HG03432 (cell line): ENCODE results near the gene DCST2.
"Not testable (repeated sequence)": the region's sequence is repeated elsewhere in the genome, so short reads cannot be mapped to it uniquely, and the experiment has no call there.

Source experiments
- ATAC-seq: cut with Tn5 transposase; IDR thresholded peaks from one replicate; pipeline ENCODE4 v1.9.1; 2021; ENCODE audit warnings: mild to moderate bottlenecking, moderate library complexity; ENCODE audit not compliant: unreplicated experiment

DCST2 gene

DNA sequence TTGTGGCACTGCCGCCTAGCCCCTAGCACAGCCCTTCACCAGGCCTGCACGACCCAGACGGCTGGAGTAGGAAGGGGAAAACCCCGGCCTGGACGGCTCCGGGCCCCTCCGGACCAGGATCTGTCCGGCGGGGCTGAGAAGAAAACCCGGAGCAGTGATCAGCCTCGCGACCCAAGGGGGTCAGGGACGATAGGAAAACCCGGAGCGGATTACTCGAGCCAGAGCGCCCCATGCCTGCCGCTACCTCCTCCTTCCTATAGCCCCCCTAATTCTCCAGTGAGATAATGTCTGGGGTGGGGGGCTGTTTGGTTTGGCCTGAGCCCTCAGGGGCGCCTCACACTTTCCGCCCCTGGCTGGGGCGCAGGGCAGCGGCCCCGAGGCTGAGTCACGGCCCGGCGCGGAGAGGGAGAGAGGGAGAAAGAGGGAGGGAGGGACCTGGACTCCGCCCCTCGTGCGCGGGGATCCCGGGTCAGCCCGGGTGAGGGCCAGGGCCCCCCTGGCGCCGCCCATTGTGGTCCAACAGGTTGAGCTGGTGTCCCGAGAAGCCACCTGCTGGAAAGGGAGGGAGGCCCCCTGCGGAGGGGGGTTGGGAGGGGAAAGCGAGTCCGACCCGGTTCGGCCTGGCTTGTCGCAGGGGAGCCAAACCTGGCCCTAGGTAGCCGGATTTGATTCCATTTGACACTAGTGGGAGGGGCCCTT is 32.7 kb downstream of the DCST2 start:
- ATAC-seq: peak; percentile 47

DNA sequence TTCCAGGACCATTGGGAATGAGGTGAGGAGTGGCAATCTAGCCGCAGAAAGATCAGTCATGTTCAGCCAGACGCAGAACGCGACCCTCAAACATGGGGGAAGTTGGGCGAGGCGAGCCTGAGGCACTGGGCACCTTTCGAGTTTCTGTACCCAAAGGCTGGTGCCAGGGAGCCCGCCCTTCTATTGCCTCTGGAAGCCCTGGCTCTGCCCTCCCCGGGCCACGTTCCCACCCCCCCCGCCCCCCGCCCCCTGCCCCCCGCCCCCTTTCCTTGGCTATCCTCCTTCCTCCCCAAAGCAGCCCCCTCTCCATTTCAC is 33.2 kb downstream of the DCST2 start:
- ATAC-seq: no peak

DNA sequence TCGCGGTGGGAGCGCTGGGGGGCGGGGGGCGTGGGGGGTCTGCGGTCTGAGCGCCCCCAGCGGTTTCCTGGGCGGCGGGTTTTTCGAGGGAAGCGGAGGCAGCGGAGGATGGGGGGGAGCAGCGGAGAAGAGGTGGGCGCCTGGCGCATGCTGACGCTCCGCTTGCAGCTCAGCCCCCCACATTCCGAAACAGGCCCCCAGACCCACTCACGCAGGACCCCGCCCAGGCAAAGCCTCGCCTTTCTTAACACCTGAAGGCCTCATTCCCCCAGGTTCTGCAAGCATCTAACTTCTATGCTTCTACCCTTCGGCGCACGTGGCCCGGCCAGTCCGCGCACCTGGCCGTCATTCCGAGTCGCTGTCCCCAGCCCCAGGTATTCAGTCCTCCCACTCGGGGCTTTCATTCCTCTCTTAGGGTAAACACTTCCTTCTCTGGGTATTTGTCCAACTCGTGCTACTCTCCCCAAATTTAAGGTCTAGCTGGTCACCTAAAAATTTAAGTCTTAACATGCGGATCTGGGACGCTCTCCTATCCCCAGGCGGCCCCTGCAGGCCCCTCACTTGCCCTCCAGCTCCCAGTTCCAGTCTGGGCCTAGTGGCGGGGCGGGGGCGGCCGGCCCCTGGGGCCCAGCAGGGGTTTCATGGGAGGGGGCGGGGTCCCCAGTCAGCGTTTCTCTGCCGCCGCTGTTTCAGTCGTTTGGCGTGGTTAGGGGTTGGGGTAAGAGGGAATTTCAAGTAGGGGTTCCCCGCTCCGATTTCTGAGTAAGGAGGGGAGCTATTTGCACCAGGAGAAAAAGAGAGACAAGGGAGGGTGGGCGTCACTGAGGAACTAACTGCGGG is 33.8 kb downstream of the DCST2 start:
- ATAC-seq: no peak

DNA sequence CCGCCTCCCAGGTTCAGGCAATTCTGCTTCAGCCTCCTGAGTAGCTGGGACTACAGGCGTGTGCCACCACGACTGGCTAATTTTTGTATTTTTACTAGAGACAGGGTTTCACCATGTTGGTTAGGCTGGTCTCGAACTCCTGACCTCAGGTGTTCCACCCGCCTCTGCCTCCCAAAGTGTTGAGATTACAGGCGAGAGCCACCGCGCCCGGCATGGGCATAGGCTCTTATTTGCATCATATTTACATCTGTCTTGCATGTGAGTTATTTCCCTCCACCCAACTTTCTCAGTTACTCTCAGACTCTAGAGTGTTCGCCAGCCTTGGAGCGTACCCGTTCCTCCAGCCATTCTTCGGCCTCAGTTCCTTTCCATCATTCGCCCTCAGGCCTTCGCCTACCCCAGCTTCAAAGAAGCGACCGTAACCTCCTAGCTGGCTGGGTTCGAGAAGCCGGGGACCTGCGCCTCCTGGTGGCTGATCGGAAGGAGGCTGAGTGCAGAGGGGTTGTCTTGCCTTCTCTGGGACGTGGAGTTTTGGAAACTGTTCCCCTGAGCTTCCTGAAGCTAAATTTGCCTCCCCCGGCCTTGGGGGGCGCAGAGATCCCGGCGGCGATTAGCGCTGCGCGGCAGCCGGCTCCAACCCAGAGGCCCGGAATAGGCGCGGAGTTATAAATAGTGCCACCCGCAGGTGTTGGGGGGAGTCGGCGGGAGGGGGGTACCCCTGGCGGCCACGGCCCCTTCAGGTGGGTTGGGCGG is 34.6 kb downstream of the DCST2 start:
- ATAC-seq: peak; percentile 14

DNA sequence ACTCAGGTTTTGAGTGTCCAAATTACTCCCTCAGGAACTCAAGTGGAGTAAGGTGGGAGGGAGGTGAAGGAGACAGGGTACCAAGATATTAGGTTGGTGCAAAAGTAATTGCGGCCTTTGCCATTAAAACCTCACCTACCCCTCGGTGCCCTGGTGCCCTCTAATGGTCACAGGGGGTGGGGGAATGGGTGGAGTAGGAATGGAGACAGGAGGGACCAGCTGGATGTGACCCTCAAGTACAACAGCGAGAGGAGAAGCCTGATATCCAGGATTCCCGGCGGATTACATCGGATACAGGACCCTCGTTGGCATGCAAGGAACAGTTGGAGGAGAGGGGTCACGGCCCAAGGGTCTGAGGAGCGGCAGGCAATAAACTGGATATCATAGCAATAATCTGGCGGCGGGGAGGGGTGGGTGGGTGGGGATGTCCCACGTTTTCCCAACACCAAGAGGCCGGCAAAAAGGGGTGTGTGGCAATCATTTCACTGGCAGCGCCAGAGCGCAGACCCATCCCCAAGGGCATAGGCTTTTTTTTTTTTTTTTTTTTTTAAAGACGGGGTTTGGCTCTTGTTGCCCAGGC is 35.3 kb downstream of the DCST2 start:
- no peak for ATAC-seq

DNA sequence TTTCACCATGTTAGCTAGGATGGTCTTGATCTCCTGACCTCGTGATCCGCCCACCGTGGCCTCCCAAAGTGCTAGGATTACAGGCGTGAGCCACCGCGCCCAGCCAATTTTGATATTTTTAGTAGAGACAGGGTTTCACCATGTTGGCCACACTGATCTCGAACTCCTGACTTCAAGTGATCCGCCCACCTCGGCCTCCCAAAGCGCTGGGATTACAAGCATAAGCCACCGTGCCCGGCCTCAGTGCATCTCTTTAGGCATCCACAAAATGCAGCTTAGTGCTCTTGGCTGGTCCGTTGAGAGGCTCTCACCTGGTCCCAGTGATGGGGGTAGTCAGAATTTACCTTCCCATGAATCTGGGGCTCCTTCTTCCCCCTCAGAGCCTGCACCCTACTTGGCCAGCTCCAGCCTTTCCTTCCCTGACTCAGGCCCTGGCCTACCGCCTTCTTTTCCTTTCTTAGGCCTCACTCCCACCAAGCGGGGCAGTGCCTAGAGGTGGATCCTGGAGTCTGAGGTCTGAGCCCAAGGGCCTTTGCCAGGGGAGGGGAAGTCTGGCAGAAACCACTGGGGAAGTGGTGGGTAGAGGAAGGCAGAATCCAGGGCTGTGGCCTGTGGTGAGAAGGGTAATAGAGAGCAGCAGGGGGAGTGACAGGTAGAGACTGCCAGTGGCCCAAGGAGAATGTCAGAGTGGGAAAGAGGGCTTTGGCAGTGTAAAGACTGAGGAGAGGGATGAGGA is 36.4 kb downstream of the DCST2 start:
- no peak for ATAC-seq

DNA sequence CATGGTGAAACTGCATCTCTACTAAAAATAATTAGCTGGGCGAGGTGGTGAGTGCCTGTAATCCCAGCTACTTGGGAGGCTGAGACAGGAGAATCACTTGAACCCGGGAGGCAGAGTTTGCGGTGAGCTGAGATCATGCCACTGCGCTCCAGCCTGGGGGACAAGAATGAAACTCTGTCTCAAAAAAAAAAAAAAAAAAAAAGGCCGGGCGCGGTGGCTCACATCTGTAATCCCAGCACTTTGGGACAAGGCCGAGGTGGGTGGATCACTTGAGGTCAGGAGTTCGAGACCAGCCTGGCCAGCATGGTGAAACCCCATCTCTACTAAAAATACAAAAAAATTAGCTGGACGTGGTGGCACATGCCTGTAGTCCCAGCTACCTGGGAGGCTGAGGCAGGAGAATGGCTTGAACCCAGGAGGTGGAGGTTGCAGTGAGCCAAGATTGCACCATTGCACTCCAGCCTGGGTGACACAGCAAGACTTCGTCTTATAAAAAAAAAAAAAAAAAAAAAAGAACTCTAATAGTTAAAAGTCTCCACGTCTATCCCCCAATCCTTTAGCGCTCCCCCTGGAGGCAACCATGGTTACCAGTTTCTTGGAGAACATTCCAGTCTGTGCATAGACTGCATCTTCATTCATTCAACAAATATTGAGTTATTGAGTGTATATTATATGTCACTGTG is 38.1 kb downstream of the DCST2 start:
- ATAC-seq: not testable (repeated sequence)

DNA sequence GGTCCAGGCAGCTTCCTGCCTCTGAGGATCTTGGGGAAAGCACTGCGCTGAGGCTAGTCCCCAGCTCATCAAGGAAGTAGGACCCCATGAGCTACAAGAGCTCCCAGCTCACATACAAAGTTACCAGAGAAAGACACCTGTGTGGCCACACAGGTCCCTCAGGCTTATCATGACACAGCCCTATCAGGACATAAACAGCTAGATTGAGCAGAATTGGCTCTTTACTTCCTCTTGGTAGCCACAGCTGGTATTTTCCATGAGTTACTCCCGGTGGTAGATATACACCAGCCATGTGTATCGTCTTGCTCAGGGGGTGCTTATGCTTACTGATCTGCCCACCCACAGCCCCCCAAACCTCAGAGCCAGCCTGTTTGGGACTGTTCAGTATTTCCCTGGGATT is 39.0 kb downstream of the DCST2 start:
- no peak for ATAC-seq

DNA sequence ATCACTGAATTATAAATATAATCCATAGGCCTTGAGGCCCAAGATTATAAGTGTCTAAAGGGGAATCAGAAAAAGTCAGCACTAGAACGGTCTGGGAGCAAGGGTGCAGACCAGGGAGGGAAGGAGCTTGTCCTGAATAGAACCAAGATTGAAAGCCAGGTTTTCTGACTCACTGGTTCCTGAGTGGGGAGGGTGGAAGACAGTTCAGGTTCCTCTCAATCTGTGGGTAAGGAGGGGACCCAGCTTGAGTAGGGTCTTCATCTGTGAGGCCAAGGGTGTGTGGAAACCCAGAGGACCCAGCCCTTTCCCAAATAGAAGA is 39.4 kb downstream of the DCST2 start:
- no peak for ATAC-seq

DNA sequence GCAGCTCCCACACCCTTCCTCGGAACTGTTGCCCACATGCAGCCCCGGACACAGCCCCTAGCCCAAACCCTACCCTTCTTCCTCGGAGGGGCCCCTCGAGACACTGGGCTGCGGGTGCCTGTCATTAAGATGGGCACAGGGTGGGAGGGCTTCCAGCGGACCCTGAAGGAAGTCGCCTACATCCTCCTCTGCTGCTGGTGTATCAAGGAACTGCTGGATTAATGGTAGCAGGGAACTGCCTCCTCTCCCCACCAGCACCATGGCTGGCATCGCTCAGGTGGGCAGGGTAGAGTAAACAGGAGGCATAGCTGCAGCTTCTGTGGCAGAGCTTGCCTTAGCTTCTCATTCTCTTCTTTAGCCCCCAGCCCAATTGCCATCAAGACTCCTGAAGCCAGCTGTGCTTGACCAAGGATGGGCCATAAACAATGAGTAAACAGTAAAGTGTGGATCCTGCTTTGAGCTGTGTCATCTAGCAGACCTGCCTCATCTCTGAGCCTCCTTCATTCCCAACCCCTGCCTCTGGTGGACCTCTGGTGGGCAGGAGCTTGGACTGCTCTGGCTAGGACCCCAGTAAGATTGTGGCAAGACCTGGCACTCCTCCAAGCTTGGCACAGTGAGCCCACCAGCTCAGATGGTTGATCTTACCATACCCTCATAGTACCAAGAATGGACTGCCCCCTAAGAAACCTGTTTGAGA is 39.9 kb downstream of the DCST2 start, which contains the start of gene LENEP:
LENEP (plus strand) TSS at position 15 of the 697 bp plus-strand sequence; CDS start at position 37, 22 bp downstream.
- no peak for ATAC-seq

DNA sequence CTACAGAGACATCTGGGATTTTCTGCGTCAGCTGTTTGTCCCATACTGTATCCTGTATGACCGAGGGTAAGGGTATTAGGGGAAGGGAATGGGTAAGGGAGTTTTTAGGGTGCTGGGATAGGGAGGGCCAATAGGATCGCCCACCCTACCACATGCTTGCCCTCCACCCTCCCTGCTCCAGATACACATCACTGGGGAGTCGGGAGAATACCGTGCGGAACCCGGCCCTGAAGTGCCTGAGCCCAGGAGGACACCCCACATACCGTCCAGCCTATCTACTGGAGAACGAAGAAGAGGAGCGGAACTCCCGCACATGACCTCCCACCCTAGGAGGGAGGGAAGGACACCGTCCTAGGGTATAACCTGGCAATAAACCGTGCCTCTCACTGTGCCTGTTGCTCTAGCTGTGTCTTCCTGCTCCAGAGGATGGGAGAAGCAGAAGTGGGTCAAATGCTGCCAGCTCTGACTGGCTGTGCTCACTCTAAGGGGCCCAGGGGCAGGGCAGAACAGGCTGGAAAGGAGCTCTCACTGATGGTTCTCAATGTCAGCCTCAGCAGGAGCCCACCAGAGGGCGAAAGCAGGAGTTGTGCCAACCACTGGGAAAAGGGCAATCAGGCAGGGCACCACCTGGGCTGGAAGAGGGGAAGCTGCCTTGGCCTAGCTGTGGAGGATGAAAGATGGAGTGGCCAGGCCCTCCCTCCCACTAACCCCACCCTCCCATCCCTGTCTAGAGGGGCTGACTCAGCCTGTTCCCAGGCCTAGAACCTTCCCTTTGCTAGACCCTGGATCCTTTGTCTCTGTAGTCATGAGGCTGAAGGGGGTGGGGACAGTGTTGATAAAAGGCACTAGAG is 40.6 kb downstream of the DCST2 start:
- ATAC-seq: no peak

DNA sequence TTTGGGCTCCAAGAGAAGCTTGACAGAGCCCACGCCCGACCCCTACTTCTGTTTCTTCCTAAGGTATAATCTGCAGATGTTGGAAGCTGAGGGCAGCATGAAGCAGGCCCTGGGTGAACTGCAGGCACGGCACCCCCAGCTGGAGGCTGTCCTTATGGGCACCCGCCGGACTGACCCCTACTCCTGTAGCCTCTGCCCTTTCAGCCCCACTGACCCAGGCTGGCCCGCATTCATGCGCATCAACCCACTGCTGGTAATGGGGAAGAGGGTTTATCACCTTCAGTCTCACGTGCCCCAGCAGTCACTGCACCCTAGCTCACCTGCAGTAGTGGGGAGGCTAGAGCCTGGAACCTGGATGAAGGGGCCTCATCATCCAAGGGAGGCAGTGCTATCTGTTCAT is 43.3 kb downstream of the DCST2 start:
- no peak for ATAC-seq

DNA sequence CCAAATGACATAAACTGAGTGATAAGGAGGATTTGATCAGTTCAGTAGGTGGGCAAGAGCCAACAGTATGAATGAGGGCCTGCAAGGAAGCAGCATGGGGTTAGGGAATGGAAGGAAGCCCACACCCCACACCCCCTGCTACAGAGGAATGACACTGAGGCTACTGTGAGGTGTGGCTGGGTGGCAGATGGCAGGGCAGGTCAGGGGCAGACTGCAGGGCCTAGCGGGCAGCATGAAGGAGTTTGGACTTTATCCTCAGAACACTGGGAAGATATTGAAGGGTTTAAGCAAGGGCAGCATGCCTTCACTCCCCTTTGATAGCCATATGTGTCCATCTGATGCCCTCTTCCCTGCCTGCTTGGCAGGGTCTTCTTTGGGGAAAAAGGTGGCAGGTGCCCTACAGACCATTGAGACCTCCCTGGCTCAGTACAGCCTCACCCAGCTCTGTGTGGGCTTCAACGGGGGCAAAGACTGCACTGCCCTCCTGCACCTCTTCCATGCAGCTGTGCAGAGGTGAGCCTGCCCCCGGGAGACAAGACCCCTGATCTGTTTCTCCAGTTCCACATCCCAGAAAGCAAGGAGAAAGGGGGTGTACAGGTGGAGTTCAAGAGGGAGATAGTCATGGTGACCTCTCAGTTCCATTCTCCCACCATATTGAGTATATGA is 44.3 kb downstream of the DCST2 start:
- no peak for ATAC-seq

DNA sequence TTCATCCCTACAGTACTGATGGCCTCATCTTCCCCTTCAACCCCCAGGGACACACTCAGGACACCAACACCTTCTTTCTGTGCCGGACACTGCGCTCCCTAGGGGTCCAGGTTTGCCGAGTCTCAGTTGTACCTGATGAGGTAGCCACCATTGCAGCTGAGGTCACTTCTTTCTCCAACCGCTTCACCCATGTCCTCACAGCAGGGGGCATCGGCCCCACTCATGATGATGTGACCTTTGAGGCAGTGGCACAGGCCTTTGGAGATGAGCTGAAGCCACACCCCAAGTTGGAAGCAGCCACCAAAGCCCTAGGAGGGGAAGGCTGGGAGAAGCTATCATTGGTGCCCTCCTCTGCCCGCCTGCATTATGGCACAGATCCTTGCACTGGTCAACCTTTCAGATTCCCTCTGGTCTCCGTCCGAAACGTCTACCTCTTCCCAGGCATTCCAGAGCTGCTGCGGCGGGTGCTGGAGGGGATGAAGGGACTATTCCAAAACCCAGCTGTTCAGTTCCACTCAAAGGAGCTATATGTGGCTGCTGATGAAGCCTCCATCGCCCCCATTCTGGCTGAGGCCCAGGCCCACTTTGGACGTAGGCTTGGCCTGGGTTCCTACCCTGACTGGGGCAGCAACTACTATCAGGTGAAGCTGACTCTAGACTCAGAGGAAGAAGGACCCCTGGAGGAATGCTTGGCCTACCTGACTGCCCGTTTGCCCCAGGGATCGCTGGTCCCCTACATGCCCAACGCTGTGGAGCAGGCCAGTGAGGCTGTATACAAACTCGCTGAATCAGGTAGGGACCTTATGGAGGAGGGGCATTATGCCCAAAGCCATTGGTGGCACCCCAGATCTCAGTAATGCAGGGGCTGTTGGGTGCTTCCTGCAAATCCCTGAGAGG is 45.3 kb downstream of the DCST2 start:
- ATAC-seq: no peak

DNA sequence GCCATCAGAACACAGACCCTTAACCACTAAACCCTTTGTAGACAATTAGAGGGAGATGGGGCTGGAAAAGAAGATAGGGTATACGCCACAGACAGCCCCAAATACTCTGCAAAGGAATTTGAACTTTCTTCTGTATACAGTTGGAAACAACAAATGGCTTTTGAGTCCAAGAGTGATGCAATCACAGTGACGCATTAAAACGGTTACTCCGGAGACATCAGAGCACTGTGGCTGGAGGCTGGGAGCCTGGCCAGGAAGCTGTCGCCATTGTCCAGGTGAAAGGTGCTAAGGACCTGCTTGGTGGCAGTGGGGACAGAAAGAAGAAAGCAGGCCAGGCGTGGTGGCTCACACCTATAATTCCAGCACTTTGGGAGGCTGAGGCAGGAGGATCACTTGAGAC is 46.3 kb downstream of the DCST2 start:
- no peak for ATAC-seq

DNA sequence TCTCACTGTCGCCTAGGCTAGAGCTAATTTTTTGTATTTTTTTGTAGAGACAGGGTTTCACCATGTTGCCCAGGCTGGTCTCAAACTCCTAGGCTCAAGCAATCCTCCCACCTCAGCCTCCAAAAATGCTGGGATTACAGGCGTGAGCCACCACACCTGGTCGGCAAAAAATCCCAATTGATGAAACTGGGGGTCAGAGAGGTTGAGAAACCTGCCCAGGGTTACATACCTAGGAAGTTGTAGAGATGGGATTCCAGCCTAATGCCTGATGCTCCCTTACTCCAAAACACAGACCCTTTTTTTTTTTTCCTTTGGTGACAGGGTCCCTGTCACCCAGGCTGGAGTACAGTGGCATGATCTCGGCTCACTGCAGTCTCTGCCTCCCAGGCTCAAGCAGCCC is 46.8 kb downstream of the DCST2 start:
- ATAC-seq: not testable (repeated sequence)

DNA sequence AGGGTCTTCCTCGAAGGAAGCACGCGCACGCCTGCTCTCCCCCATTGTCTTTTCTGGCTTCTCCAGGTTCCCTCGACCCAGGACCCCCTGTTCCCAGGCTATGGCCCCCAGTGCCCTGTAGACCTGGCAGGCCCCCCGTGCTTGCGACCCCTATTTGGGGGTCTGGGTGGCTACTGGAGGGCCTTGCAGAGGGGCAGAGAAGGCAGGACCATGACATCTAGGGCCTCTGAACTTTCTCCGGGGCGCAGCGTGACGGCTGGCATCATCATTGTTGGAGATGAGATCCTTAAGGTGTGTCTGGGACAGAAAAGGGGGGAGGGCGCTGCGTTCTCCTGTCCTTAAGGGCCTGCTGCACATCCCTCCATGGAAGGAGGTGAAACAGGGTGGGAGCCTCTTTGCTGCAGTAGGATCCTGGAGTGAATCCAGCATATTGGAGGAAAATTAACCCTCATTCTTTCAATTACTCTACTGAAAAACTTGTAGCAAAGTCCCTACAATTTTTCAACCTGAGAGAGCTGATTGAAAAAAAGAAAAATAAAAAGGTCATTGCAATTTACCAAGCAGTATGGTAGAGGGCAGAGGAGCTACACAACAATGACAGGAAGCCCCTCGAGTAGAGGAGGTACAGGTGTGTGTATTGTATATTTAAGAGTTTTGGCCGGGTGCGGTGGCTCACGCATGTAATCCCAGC is 49.7 kb downstream of the DCST2 start:
- ATAC-seq: no peak
